Trophoblast cell (in vitro differentiated cells and primary cell): ENCODE measurements around the gene FAM149B1.
A peak's percentile ranks its signal among the peaks of the same experiment; 100 is the strongest.

Source experiments
- DNase-seq, 2 donors: peaks; one replicate each; pipeline ENCODE4 v3.0.0-alpha.2; 2016
- H2AFZ ChIP-seq: 2 replicates; pipeline ENCODE4 v1.6.1; 2013; ENCODE audit warnings: low read length, moderate library complexity, mild to moderate bottlenecking; ENCODE audit not compliant: insufficient read depth, poor library complexity
- H2AK5ac ChIP-seq: 2 replicates; pipeline ENCODE4 v1.6.1; 2013; ENCODE audit warnings: mild to moderate bottlenecking, low read length
- H2BK120ac ChIP-seq: 2 replicates; pipeline ENCODE4 v1.6.1; 2013; ENCODE audit warnings: low read length, mild to moderate bottlenecking, moderate library complexity; ENCODE audit not compliant: insufficient read depth, poor library complexity
- H2BK12ac ChIP-seq: 2 replicates; pipeline ENCODE4 v1.6.1; 2013; ENCODE audit warnings: mild to moderate bottlenecking, low read length, moderate library complexity
- H2BK5ac ChIP-seq: 2 replicates; pipeline ENCODE4 v1.6.1; 2013; ENCODE audit warnings: low read length, low read depth, moderate library complexity, mild to moderate bottlenecking; ENCODE audit not compliant: poor library complexity
- H3K14ac ChIP-seq: 2 replicates; pipeline ENCODE4 v1.6.1; 2013; ENCODE audit warnings: mild to moderate bottlenecking, low read length
- H3K18ac ChIP-seq: 2 replicates; pipeline ENCODE4 v1.6.1; 2013; ENCODE audit warnings: mild to moderate bottlenecking, low read length
- H3K23ac ChIP-seq: 2 replicates; pipeline ENCODE4 v1.6.1; 2013; ENCODE audit warnings: low read length
- H3K27ac ChIP-seq: 2 replicates; pipeline ENCODE4 v1.5.1; 2013; ENCODE audit warnings: low read depth, mild to moderate bottlenecking, inconsistent platforms, low read length, moderate library complexity
- H3K27me3 ChIP-seq: 2 replicates; pipeline ENCODE4 v1.6.1; 2013; ENCODE audit warnings: inconsistent platforms, mild to moderate bottlenecking, low read length, moderate library complexity; ENCODE audit not compliant: insufficient read depth
- H3K36me3 ChIP-seq, 2 experiments: 1 replicate in 1 of 2; 2 replicates in 1 of 2; pipeline ENCODE4 v1.6.1; 2013; ENCODE audit warnings: low read length in 2 of 2, mild to moderate bottlenecking in 2 of 2, moderate library complexity in 1 of 2; ENCODE audit not compliant: insufficient read depth in 2 of 2, control insufficient read depth in 1 of 2
- H3K4ac ChIP-seq: 2 replicates; pipeline ENCODE4 v1.6.1; 2013; ENCODE audit warnings: low read depth, mild to moderate bottlenecking, low read length, moderate library complexity
- H3K4me1 ChIP-seq, 2 experiments: 1 replicate in 1 of 2; 2 replicates in 1 of 2; pipeline ENCODE4 v1.6.1; 2013; ENCODE audit warnings: low read length in 2 of 2, mild to moderate bottlenecking in 2 of 2, moderate library complexity in 1 of 2; ENCODE audit not compliant: insufficient read depth in 2 of 2, control insufficient read depth in 1 of 2
- H3K4me2 ChIP-seq: 2 replicates; pipeline ENCODE4 v1.6.1; 2013; ENCODE audit warnings: inconsistent platforms, mild to moderate bottlenecking, low read length, moderate library complexity
- H3K4me3 ChIP-seq: 2 replicates; pipeline ENCODE4 v1.5.1; 2013; ENCODE audit warnings: mild to moderate bottlenecking, low read depth, low read length, inconsistent platforms
- H3K79me1 ChIP-seq: one replicate; pipeline ENCODE4 v1.6.1; 2013; ENCODE audit warnings: low read length
- H3K79me2 ChIP-seq: 2 replicates; pipeline ENCODE4 v1.6.1; 2013; ENCODE audit warnings: low read length, mild to moderate bottlenecking; ENCODE audit not compliant: control insufficient read depth, insufficient read depth, poor library complexity
- H3K9ac ChIP-seq: 2 replicates; pipeline ENCODE4 v1.6.1; 2013; ENCODE audit warnings: mild to moderate bottlenecking, low read length
- H3K9me3 ChIP-seq: 2 replicates; pipeline ENCODE4 v1.6.1; 2013; ENCODE audit warnings: low read depth, mild to moderate bottlenecking, control low read depth, inconsistent platforms, low read length; ENCODE audit not compliant: insufficient read depth
- H4K12ac ChIP-seq: 2 replicates; pipeline ENCODE4 v1.6.1; 2013; ENCODE audit warnings: low read depth, mild to moderate bottlenecking, low read length, moderate library complexity
- H4K8ac ChIP-seq: 2 replicates; pipeline ENCODE4 v1.6.1; 2013; ENCODE audit warnings: low read depth, mild to moderate bottlenecking, low read length, moderate library complexity
- H4K91ac ChIP-seq: one replicate; pipeline ENCODE4 v1.6.1; 2013; ENCODE audit warnings: low read depth, mild to moderate bottlenecking, low read length, moderate library complexity
- WGBS: extraction: QIAGEN DNeasy Blood & Tissue Kit; methylation state at CpG from one replicate; pipeline ENCODE4 v1.1.7; 2013; ENCODE audit warnings: missing lambda C conversion rate; ENCODE audit not compliant: insufficient read length, insufficient coverage; ENCODE audit errors: extremely low coverage; 5-methylcytosine and 5-hydroxymethylcytosine counted together

The FAM149B1 gene

GRCh38 chr10:73169320-73169719 is 1.4 kb downstream of the FAM149B1 start:
- Histone ChIP-seq H3K9me3 (no peaks in the 10 kb centered on the region), H3K79me2 (peaks cover 7% of the 10 kb centered on the region), H2BK5ac (no peak overlapping the region), H2AK5ac (no peak overlapping the region), H3K27me3 (no peaks in the 10 kb centered on the region), H2BK12ac (no peak overlapping the region), H3K9ac (no peak overlapping the region), H3K4me2 (no peak overlapping the region), H3K79me1 (peaks cover 9% of the 10 kb centered on the region), H3K4me1 (peaks cover 2 to 3% of the 10 kb centered on the region in 2 experiments), H3K18ac (no peak overlapping the region), H2BK120ac (no peak overlapping the region), H3K23ac (no peak overlapping the region), H3K36me3 (no peaks in the 10 kb centered on the region), H4K8ac (no peak overlapping the region), H4K91ac (no peak overlapping the region), H3K4ac (no peak overlapping the region), H3K27ac (no peak overlapping the region), H3K4me3 (no peak overlapping the region), H3K14ac (no peak overlapping the region), H4K12ac (no peak overlapping the region), H2AFZ (no peak overlapping the region)
- DNase-seq: no peak
- no CpG with 5 or more reads among the region's 3 CpGs for WGBS

GRCh38 chr10:73172867-73173266 is 4.9 kb downstream of the FAM149B1 start:
- DNase-seq: no peak
- Histone ChIP-seq H3K79me2 (peaks cover 2% of the 10 kb centered on the region), H4K12ac (no peak overlapping the region)

GRCh38 chr10:73174148-73174925 is 6.4 kb downstream of the FAM149B1 start:
- Histone ChIP-seq H3K4ac (no peak overlapping the region), H3K18ac (no peak overlapping the region), H4K12ac (no peak overlapping the region), H3K79me2 (no peaks in the 10 kb centered on the region), H3K23ac (no peak overlapping the region), H4K91ac (no peak overlapping the region), H3K27ac (no peak overlapping the region), H2BK5ac (no peak overlapping the region), H3K27me3 (no peaks in the 10 kb centered on the region), H3K36me3 (peaks cover 5 to 15% of the 10 kb centered on the region in 2 experiments), H3K4me2 (no peak overlapping the region), H2BK120ac (no peak overlapping the region), H2AK5ac (no peak overlapping the region), H3K79me1 (no peaks in the 10 kb centered on the region), H4K8ac (no peak overlapping the region), H2AFZ (no peak overlapping the region), H3K9ac (no peak overlapping the region), H3K14ac (no peak overlapping the region), H3K9me3 (no peaks in the 10 kb centered on the region), H3K4me1 (no peaks in the 10 kb centered on the region), H2BK12ac (no peak overlapping the region), H3K4me3 (no peak overlapping the region)
- no peak for DNase-seq
- WGBS: no CpG with 5 or more reads among the region's 1 CpG

More at GRCh38 chr10:73172867-73173266, 4.9 kb downstream of the FAM149B1 start:
- no peak overlapping the region for H2BK5ac ChIP-seq
- no peak overlapping the region for H3K27ac ChIP-seq
- H2BK12ac ChIP-seq: no peak overlapping the region
- H2AK5ac ChIP-seq: no peak overlapping the region
- peaks cover 5% of the 10 kb centered on the region for H3K79me1 ChIP-seq
- H3K23ac ChIP-seq: no peak overlapping the region
- H4K8ac ChIP-seq: no peak overlapping the region
- H3K4me3 ChIP-seq: no peak overlapping the region
- H3K4me1 ChIP-seq: peaks cover 2 to 3% of the 10 kb centered on the region in 2 experiments
- H3K27me3 ChIP-seq: no peaks in the 10 kb centered on the region
- H4K91ac ChIP-seq: no peak overlapping the region
- H2AFZ ChIP-seq: no peak overlapping the region
- no peaks in the 10 kb centered on the region for H3K9me3 ChIP-seq
- no peak overlapping the region for H3K18ac ChIP-seq
- no peak overlapping the region for H3K4ac ChIP-seq
- no peak overlapping the region for H3K9ac ChIP-seq
- peaks cover 5 to 9% of the 10 kb centered on the region in 2 experiments for H3K36me3 ChIP-seq
- H3K4me2 ChIP-seq: no peak overlapping the region
- H3K14ac ChIP-seq: no peak overlapping the region
- no peak overlapping the region for H2BK120ac ChIP-seq

GRCh38 chr10:73182568-73182967 is 14.6 kb downstream of the FAM149B1 start:
- Histone ChIP-seq H3K9ac (no peak overlapping the region), H3K9me3 (no peaks in the 10 kb centered on the region), H3K27me3 (no peaks in the 10 kb centered on the region), H3K4ac (no peak overlapping the region), H2AFZ (no peak overlapping the region), H2BK12ac (no peak overlapping the region), H3K23ac (no peak overlapping the region), H2BK120ac (no peak overlapping the region), H3K4me1 (no peaks in the 10 kb centered on the region), H3K14ac (no peak overlapping the region), H4K8ac (no peak overlapping the region), H3K79me1 (no peaks in the 10 kb centered on the region), H3K4me3 (no peak overlapping the region), H4K12ac (no peak overlapping the region), H3K36me3 (peaks cover 8 to 16% of the 10 kb centered on the region in 2 experiments), H3K4me2 (no peak overlapping the region), H3K79me2 (no peaks in the 10 kb centered on the region), H2AK5ac (no peak overlapping the region), H3K27ac (no peak overlapping the region), H2BK5ac (no peak overlapping the region), H3K18ac (no peak overlapping the region), H4K91ac (no peak overlapping the region)
- peak; percentile 38 to 61 for DNase-seq
- no CpG with 5 or more reads among the region's 2 CpGs for WGBS
